Measurements from ENCODE around the gene XXYLT1. TPM values are rescaled to one million over a fixed set of nuclear protein-coding genes. Genes with fewer than 3 reads are reported as not detected.
A peak's percentile ranks its signal among the peaks of the same experiment; 100 is the strongest.

Gene XXYLT1
- total RNA-seq, 3 donors from 2014 or later: 10.0 to 10.7 (median 10.2) TPM

- Histone ChIP-seq H3K4me3 (no peak overlapping the region), H3K36me3 (ENCODE audit: low read depth) (no peaks in the 10 kb centered on the region), H3K9me3 (no peaks in the 10 kb centered on the region), H3K4me1 (ENCODE audit: low read depth) (peaks cover 2% of the 10 kb centered on the region)
- intact Hi-C loops (cut with DNase I, micrococcal nuclease): no loop called here
- ATAC-seq: peak; percentile 62
- DNase-seq: peak in 2 of 3 donors; percentile 36 to 43
- no peak for TF ChIP-seq CTCF (IDR thresholded peaks at IDR 0.05)
Measured at GRCh38 chr3:195063581-195064193, 207.3 kb downstream of the XXYLT1 start.

GRCh38 chr3:195062866-195063540 lies 208.0 kb downstream of the XXYLT1 start:
- Histone ChIP-seq H3K36me3 (ENCODE audit: low read depth) (no peaks in the 10 kb centered on the region), H3K9me3 (no peaks in the 10 kb centered on the region), H3K4me3 (no peak overlapping the region), H3K4me1 (ENCODE audit: low read depth) (peaks cover 2% of the 10 kb centered on the region)
- no peak for ATAC-seq
- no peak for TF ChIP-seq CTCF (IDR thresholded peaks at IDR 0.05)
- intact Hi-C loops (cut with DNase I, micrococcal nuclease): no loop called here
- peak in 1 of 3 donors; percentile 18 for DNase-seq

GRCh38 chr3:195061756-195062655 lies 209.0 kb downstream of the XXYLT1 start:
- Histone ChIP-seq H3K4me3 (no peak overlapping the region), H3K36me3 (ENCODE audit: low read depth) (no peaks in the 10 kb centered on the region), H3K9me3 (no peaks in the 10 kb centered on the region), H3K4me1 (ENCODE audit: low read depth) (peaks cover 2% of the 10 kb centered on the region)
- DNase-seq (peak in 1 of 3 donors; percentile 19), ATAC-seq (no peak)
- intact Hi-C loops (cut with DNase I, micrococcal nuclease): no loop called here
- TF ChIP-seq CTCF (IDR thresholded peaks at IDR 0.05): no peak

GRCh38 chr3:195060531-195061291 lies 210.2 kb downstream of the XXYLT1 start:
- TF ChIP-seq CTCF (IDR thresholded peaks at IDR 0.05): no peak
- no peaks in the 10 kb centered on the region for H3K9me3 ChIP-seq
- DNase-seq (peak in 1 of 3 donors; percentile 16), ATAC-seq (no peak)
- peaks cover 2% of the 10 kb centered on the region for H3K4me1 ChIP-seq (ENCODE audit: low read depth)
- H3K4me3 ChIP-seq: no peak overlapping the region
- H3K36me3 ChIP-seq (ENCODE audit: low read depth): no peaks in the 10 kb centered on the region
- intact Hi-C loops (cut with DNase I, micrococcal nuclease): no loop called here

- Histone ChIP-seq H3K4me1 (ENCODE audit: low read depth) (peaks cover 2% of the 10 kb centered on the region), H3K9me3 (no peaks in the 10 kb centered on the region), H3K4me3 (no peak overlapping the region), H3K36me3 (ENCODE audit: low read depth) (no peaks in the 10 kb centered on the region)
- intact Hi-C loops (cut with DNase I, micrococcal nuclease): no loop called here
- DNase-seq (no peak), ATAC-seq (no peak)
- no peak for TF ChIP-seq CTCF (IDR thresholded peaks at IDR 0.05)
Measured at GRCh38 chr3:195060217-195060481, 210.8 kb downstream of the XXYLT1 start.
